PFSK-1 (cell line): ENCODE measurements around the gene OIT3.

Source experiments
- POLR2AphosphoS5 ChIP-seq: IDR thresholded peaks from 2 replicates; pipeline ENCODE4 v1.6.1; 2012; ENCODE audit warnings: low read depth, mild to moderate bottlenecking, control low read depth, low read length, moderate library complexity
- SIN3A ChIP-seq: IDR thresholded peaks from 2 replicates; pipeline ENCODE4 v1.6.1; 2012; ENCODE audit warnings: mild to moderate bottlenecking, low read length, moderate library complexity, borderline replicate concordance; ENCODE audit not compliant: insufficient read depth
- TAF1 ChIP-seq: IDR thresholded peaks from 2 replicates; pipeline ENCODE4 v1.6.1; 2012; ENCODE audit warnings: low read length, control low read depth, borderline replicate concordance; ENCODE audit not compliant: insufficient read depth
- TF ChIP-seq, protein P1 (sequence below), 2 experiments: IDR thresholded peaks; 2 replicates each; pipeline versions ENCODE4 v1.6.1 to v1.8.0; 2011 to 2012; ENCODE audit warnings: low read depth in 2 of 2, low read length in 2 of 2, control low read depth in 1 of 2, inconsistent platforms in 1 of 2, mild to moderate bottlenecking in 1 of 2, moderate library complexity in 1 of 2; ENCODE audit not compliant: insufficient read depth in 1 of 2

DNA sequence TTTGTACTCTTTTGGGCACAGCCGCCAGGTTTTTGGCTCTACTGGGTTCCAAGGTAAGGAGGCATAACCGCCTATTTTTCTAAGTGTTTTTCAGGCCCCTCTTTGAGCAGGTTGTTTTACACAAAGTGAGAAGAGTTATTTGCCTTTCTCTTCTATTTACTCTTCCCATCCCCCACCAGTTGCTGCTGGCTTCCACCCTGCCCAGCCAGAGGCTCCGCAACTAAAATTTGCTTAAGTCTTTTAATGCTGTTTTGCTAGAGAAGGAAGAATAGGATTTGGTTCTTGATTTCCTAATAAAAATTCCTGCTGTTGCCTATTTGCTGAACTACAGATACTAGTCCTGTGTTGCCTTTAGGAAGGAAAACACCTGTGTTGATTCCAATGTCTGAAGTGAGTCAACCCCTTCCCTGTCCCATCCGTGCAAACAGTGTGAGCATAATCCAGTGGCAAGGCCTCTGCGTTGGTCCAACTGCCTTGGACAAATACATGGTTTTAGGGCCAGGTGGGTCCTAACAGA lies 59.2 kb downstream of the OIT3 start:
- TF ChIP-seq SIN3A = no peak
- TF ChIP-seq POLR2AphosphoS5 = no peak
- TF ChIP-seq, protein P1, sequence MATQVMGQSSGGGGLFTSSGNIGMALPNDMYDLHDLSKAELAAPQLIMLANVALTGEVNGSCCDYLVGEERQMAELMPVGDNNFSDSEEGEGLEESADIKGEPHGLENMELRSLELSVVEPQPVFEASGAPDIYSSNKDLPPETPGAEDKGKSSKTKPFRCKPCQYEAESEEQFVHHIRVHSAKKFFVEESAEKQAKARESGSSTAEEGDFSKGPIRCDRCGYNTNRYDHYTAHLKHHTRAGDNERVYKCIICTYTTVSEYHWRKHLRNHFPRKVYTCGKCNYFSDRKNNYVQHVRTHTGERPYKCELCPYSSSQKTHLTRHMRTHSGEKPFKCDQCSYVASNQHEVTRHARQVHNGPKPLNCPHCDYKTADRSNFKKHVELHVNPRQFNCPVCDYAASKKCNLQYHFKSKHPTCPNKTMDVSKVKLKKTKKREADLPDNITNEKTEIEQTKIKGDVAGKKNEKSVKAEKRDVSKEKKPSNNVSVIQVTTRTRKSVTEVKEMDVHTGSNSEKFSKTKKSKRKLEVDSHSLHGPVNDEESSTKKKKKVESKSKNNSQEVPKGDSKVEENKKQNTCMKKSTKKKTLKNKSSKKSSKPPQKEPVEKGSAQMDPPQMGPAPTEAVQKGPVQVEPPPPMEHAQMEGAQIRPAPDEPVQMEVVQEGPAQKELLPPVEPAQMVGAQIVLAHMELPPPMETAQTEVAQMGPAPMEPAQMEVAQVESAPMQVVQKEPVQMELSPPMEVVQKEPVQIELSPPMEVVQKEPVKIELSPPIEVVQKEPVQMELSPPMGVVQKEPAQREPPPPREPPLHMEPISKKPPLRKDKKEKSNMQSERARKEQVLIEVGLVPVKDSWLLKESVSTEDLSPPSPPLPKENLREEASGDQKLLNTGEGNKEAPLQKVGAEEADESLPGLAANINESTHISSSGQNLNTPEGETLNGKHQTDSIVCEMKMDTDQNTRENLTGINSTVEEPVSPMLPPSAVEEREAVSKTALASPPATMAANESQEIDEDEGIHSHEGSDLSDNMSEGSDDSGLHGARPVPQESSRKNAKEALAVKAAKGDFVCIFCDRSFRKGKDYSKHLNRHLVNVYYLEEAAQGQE (IDR thresholded peaks at IDR 0.05; ENCODE audit: insufficient read depth in 1 of 2, low read depth in 2 of 2, low read length in 2 of 2) = no peak
- no peak for TF ChIP-seq TAF1
